Activated gamma-delta T cell treated with Interleukin-2 at 50 U/mL for 16 hours (primary cell): ENCODE measurements around the gene CCBE1.
"Not testable (repeated sequence)": the region's sequence is repeated elsewhere in the genome, so short reads cannot be mapped to it uniquely, and the experiment has no call there.

Experiments
- DNase-seq: peaks from one replicate; pipeline ENCODE4 v3.0.0-alpha.2; 2020

Gene CCBE1

DNA sequence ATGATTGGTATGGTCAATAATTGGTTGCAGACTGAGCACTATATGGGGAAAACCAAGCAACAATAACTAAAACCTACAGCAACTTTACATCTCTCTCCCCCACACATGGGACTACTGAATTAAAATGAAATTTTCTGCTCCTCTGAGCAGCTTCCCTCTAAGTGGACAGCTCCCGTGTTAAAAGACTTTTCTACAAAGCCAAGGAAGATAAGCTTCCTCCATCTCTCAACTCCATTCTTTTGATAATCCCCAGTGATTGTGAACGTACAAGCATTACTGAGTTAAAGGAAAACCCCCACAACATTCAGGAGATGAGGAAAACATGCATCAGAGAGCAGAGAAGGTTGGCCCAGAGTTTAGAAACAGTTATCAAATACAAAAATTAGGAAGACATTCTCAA, 21.9 kb downstream of the CCBE1 start:
- no peak for DNase-seq

DNA sequence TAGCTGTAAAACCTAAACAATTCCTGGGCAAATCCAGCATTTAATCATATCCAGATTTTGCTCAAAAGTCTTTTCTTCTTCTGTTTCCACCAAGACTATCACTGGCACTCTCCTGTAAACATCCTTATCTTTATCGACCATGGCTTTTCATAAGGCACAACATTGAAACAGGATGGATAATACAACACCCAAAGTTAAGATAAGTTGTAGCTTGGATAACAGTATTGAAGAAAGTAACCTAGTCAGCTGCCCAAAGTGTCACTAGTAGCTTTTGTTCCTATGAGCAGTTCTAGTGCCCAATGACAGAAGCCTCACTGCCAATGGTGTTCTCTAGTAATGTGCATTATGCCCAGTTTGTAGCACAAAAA, 22.3 kb downstream of the CCBE1 start:
- no peak for DNase-seq

DNA sequence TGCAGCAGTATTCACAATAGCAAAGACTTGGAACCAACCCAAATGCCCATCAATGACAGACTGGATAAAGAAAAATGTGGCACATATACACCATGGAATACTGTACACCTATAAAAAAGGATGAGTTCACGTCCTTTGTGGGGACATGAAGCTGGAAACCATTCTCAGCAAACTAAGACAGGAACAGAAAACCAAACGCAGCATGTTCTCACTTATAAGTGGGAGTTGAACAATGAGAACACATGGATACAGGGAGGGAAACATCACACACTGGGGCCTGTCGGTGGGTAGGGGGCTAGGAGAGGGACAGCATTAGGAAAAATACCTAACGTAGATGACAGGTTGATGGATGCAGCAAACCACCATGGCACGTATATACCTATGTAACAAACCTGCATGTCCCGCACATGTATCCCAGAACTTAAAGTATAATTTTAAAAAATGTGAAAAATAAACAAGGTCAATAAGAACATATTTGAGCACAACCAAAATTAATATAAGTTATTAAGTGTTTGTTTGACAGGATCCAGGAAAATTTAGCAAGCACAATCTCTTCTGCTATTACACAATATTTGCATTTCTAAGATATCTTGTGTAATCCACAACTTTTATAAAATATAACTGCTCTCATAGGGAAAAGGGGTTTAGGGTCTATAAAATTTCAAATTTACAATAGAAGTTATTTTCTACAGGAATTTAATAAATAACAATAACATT, 22.9 kb downstream of the CCBE1 start:
- DNase-seq, result no peak

- no peak for DNase-seq
These were observed 24.9 kb downstream of the CCBE1 start for GRCh38 chr18:59672235-59672711.

DNA sequence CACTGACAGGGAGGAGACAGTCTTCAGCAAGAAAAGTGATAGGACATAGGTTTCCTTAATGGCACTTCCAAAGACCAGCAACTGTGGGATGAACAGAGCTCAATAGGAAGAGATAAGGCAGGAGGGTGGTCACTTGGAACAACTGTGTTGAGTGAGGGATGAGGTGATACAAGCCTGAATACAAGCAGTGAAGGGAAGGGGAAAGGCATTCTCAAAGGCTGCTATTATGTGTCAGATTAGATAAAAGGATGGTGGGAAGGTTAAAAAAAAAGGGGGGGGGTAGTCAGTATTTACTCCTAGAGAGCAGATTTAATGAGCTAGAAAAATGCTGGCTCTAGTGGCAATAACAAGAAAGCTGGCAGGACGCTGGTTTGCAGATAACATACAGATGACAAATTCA, 25.7 kb downstream of the CCBE1 start:
- DNase-seq, result no peak

DNA sequence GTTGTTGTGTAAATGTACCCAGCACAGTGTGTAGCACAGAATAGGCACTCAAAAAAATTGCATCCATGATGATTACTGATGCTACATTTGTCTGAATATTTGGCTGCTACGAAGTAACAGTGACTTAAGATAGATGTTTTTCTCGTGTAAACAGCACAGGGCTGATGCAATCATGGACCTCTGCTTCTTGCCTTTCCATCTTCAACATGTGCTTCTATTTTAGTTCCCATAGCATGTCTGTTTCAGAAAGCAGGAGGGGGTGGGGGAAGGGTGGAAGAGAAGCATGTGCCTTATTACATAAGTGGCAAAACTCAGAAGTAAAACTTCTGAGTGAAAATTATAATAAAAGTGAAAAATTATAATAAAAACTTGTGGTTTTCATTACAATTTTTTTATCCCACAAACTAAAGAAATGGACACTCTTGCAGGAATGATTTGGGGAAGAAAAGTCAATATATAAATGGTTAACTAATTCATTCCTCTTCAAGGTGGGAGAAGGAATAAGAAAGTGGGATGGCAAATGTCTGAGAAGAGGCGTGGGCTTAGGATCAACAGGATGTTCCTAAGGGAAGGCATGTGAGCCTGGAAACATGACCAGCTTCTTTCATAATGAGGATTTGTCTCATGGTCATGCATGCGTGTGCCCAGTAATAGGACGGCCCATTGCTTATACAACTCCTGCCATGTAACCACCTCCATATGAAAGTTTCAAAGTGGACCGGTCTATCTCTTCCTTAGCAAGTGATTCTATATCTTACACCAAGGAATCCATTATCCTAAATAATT, 27.2 kb downstream of the CCBE1 start:
- no peak for DNase-seq

- DNase-seq, result no peak
These were observed 29.7 kb downstream of the CCBE1 start for GRCh38 chr18:59667488-59667887.

GRCh38 chr18:59666007-59666402, 31.2 kb downstream of the CCBE1 start:
- not testable (repeated sequence) for DNase-seq

GRCh38 chr18:59665057-59666006, 31.9 kb downstream of the CCBE1 start:
- DNase-seq, result no peak

DNA sequence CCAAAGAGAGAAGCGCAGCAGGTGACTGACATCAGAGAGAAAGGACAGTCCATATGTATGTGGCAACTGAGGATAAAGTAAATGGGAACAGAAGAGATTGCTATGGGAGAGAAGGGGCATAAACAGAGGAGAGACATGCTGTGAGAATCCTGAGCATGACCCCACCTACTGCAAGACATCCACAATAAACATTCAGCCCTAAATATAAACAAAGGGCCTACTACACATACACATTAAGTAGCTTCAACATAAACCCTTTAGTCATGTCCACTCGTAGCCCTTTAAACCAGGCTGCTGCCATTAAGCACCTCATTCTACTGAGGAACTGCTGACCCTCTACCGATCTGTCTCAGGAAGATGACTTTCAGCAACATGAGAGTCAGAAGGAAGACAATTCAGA, 32.9 kb downstream of the CCBE1 start:
- DNase-seq, result no peak

DNA sequence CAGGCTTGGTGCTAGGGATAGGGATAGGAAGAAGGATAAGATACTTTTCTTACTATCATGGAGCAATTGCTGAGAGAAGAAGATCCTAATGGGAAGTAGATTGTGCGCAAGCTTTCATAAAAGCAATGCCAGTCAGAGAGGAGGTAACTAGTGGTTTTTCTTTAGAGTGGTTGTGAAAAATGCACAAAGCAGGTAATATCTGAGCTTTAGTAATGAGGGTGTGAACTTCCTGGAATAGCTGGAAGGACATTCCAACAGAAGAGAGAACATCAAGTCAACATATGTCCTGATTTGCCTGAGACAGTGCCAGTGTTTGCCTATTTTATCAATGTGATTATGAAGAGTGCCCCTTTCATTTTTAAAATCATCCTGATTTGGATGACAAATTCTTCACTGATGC, 34.1 kb downstream of the CCBE1 start:
- DNase-seq, result no peak

GRCh38 chr18:59661891-59662701, 35.1 kb downstream of the CCBE1 start:
- DNase-seq, result no peak

- DNase-seq, result no peak
These were observed 36.2 kb downstream of the CCBE1 start for GRCh38 chr18:59660786-59661743.

DNA sequence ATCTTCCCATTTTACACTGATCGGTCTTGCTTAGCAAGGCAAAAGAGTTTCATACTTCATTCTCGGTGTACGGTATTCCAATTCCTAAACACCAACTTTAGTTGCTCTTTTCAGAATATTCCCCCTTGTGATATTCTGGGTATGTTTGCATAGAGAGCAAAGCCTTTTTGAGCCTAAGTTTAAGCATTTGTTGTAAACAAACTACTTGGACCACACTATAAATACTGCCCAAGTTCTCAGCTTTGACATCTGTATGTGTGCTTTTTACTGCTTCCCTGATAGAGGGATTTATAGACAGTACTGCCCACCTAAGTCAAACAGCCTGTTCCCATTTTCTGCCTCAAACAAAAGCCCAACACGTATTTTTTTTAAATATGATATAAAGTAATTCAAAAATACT, 36.9 kb downstream of the CCBE1 start:
- DNase-seq, result no peak

GRCh38 chr18:59659508-59660170, 37.6 kb downstream of the CCBE1 start:
- DNase-seq, result no peak

- no peak for DNase-seq
These were observed 38.3 kb downstream of the CCBE1 start for GRCh38 chr18:59658941-59659340.

DNA sequence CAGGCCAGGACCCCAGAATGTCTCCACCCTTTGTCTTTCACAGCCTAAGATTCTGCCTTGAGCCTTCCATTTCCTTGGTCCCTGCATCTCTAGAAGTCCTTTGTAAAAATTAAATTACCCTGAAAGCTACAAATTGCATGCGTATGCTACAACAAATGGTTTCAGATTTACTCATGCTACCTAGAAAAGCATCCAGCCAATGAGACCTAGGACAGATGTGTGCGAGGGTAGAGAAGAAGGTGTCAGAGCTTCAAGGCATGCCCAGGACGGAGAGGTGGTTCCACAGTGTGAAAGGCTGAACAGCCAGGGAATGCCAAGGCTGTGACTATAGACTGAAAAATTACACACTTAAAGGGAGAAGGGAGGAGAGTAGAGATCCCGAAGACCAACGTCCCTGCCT, 40.2 kb downstream of the CCBE1 start:
- no peak for DNase-seq

DNA sequence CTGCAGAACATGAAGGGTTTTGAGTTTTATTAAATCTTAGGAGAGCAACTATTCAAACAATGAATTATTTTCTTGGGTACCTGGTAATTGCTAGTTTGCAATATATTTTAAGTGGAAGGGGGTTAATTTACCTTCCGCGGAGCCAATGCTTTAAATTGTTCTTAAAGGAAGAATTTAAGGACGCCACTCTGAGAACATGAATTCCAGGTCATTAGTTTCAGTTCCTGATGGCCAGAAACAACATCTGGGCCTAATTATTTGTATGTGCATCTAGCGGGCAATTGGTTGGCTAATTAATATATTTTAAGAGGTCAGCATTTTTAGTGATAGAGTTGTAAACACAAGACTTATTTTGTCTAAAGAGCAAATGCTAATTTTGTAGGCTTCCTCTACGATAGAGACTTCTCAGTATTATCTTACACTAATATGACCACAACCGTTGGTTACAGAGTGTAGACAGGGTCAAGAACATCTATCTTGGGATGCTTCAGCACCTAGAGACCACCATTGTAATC, 40.8 kb downstream of the CCBE1 start:
- no peak for DNase-seq

GRCh38 chr18:59655676-59656075, 41.5 kb downstream of the CCBE1 start:
- no peak for DNase-seq

DNA sequence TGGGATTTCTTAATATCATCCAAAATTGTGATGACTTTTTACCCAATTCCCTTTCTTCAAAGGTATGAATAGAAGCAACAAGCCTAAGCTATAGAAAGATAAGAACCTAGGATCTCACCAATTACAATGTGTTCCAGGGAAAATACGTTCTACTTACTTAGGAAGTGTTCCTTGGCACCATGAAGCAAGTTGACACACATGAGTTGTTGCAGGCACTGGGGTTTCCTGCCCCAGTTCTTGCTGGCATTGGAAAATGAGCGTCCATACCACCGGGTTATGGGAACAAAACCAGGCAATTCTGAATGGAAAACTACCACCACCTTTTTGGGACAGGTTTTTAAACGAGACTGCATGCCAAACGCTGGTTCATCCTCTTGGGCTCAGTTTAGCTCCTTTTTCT, 46.2 kb downstream of the CCBE1 start:
- DNase-seq, result no peak
